Measurements from ENCODE around the gene KLHL6. TPM values are rescaled to one million over a fixed set of nuclear protein-coding genes. Genes with fewer than 3 reads are reported as not detected.

Gene KLHL6
- total and polyA plus RNA-seq, 10 of the 15 experiments (the other 5 are each of a cell fraction or from before 2014, with no cell fraction given): 4.0 to 91.8 (median 24.4) TPM

DNA sequence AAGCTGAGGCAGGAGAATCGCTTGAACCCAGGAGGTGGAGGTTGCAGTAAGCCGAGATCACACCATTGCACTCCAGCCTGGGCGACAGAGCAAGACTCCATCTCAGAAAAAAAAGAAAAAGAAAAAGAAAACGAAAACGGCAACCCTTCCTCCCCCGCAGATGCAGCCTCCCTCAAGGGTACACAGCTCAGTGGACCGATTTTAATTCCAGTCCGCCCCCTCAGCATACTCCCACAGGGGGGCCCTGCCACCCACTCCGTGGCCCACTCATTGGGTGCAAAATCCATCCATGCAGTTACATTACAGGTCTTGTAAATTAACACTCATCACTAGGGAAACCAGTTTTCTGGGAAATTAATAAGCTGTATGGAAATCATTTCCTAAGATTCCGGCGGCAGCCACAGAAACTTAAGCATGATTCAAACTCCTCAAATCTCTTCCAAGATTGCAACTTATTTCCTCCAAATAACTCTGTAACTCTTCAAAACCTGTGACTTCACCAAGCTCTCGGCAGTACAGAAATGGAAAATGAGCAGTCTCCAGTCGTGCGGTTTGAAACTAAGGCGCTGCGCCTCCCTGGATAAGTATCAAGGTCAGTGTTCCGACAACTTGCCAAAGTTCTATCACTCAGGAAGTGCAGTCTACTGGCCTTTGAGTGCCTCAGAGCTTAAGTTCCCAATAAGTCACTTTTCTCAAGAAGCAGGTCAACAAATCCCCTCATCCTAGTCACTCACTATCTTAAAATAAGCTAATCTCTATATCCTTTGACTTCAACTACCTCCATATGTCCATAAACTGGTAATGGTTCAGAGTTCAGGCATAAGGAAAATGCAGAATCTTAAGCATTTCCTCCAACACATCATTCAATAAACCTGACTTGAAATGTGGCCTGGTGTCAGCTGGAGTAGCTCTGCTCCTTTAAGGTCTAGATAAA is 24.7 kb upstream of the KLHL6 start (continued):
- TF ChIP-seq, protein P1, sequence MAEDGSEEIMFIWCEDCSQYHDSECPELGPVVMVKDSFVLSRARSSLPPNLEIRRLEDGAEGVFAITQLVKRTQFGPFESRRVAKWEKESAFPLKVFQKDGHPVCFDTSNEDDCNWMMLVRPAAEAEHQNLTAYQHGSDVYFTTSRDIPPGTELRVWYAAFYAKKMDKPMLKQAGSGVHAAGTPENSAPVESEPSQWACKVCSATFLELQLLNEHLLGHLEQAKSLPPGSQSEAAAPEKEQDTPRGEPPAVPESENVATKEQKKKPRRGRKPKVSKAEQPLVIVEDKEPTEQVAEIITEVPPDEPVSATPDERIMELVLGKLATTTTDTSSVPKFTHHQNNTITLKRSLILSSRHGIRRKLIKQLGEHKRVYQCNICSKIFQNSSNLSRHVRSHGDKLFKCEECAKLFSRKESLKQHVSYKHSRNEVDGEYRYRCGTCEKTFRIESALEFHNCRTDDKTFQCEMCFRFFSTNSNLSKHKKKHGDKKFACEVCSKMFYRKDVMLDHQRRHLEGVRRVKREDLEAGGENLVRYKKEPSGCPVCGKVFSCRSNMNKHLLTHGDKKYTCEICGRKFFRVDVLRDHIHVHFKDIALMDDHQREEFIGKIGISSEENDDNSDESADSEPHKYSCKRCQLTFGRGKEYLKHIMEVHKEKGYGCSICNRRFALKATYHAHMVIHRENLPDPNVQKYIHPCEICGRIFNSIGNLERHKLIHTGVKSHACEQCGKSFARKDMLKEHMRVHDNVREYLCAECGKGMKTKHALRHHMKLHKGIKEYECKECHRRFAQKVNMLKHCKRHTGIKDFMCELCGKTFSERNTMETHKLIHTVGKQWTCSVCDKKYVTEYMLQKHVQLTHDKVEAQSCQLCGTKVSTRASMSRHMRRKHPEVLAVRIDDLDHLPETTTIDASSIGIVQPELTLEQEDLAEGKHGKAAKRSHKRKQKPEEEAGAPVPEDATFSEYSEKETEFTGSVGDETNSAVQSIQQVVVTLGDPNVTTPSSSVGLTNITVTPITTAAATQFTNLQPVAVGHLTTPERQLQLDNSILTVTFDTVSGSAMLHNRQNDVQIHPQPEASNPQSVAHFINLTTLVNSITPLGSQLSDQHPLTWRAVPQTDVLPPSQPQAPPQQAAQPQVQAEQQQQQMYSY (CRISPR knock-in tag; IDR thresholded peaks at IDR 0.05): no peak
- TF ChIP-seq NR2C2 (IDR thresholded peaks at IDR 0.05; ENCODE audit: borderline replicate concordance, control insufficient read depth, insufficient read length, low read depth) (no peak), TCF12 (IDR thresholded peaks at IDR 0.05; ENCODE audit: low read depth, low read length) (no peak), TCF7 (IDR thresholded peaks at IDR 0.05; ENCODE audit: borderline replicate concordance) (no peak), EED (IDR thresholded peaks at IDR 0.05; ENCODE audit: low read depth) (peak; percentile 47), HDAC2 (IDR thresholded peaks at IDR 0.05) (no peak), ZNF207 (IDR thresholded peaks at IDR 0.05; ENCODE audit: borderline replicate concordance) (no peak), YBX1 (IDR thresholded peaks at IDR 0.05) (no peak), EGR1 (IDR thresholded peaks at IDR 0.05; ENCODE audit: borderline replicate concordance in 1 of 2, low read depth in 2 of 2, low read length in 2 of 2) (peak in 1 of 2 experiments; percentile 94; a peak in 2 of 3 replicates), BHLHE40 (IDR thresholded peaks at IDR 0.05; ENCODE audit: borderline replicate concordance in 1 of 2, low read depth in 2 of 2, low read length in 1 of 2) (peak in 1 of 2 experiments; percentile 24; a peak in 1 of 4 replicates), BRCA1 (IDR thresholded peaks at IDR 0.05; ENCODE audit: low read depth, low read length) (no peak), DPF2 (IDR thresholded peaks at IDR 0.05) (peak; percentile 58; the same call in 1 of the 2 replicates), SMAD1 (IDR thresholded peaks at IDR 0.05; ENCODE audit: low read depth, partially characterized antibody) (no peak), PAX5 (IDR thresholded peaks at IDR 0.05; ENCODE audit: borderline replicate concordance, low read depth, low read length) (peak; percentile 28; the same call in 1 of the 2 replicates), YY1 (IDR thresholded peaks at IDR 0.05; ENCODE audit: low read depth, low read length) (no peak), SIX5 (IDR thresholded peaks at IDR 0.05; ENCODE audit: low read depth, low read length, severe bottlenecking) (no peak), PAX8 (IDR thresholded peaks at IDR 0.05) (no peak), BACH1 (IDR thresholded peaks at IDR 0.05; ENCODE audit: borderline replicate concordance) (no peak)
- TF ChIP-seq, protein P2, sequence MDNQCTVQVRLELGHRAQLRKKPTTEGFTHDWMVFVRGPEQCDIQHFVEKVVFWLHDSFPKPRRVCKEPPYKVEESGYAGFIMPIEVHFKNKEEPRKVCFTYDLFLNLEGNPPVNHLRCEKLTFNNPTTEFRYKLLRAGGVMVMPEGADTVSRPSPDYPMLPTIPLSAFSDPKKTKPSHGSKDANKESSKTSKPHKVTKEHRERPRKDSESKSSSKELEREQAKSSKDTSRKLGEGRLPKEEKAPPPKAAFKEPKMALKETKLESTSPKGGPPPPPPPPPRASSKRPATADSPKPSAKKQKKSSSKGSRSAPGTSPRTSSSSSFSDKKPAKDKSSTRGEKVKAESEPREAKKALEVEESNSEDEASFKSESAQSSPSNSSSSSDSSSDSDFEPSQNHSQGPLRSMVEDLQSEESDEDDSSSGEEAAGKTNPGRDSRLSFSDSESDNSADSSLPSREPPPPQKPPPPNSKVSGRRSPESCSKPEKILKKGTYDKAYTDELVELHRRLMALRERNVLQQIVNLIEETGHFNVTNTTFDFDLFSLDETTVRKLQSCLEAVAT (IDR thresholded peaks at IDR 0.05): 0 out of 2 replicates have a peak, but pooled peaks have one; percentile 35
- TF ChIP-seq, protein P3, sequence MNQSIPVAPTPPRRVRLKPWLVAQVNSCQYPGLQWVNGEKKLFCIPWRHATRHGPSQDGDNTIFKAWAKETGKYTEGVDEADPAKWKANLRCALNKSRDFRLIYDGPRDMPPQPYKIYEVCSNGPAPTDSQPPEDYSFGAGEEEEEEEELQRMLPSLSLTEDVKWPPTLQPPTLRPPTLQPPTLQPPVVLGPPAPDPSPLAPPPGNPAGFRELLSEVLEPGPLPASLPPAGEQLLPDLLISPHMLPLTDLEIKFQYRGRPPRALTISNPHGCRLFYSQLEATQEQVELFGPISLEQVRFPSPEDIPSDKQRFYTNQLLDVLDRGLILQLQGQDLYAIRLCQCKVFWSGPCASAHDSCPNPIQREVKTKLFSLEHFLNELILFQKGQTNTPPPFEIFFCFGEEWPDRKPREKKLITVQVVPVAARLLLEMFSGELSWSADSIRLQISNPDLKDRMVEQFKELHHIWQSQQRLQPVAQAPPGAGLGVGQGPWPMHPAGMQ (IDR thresholded peaks at IDR 0.05; ENCODE audit: borderline replicate concordance): no peak
- TF ChIP-seq, protein P4, sequence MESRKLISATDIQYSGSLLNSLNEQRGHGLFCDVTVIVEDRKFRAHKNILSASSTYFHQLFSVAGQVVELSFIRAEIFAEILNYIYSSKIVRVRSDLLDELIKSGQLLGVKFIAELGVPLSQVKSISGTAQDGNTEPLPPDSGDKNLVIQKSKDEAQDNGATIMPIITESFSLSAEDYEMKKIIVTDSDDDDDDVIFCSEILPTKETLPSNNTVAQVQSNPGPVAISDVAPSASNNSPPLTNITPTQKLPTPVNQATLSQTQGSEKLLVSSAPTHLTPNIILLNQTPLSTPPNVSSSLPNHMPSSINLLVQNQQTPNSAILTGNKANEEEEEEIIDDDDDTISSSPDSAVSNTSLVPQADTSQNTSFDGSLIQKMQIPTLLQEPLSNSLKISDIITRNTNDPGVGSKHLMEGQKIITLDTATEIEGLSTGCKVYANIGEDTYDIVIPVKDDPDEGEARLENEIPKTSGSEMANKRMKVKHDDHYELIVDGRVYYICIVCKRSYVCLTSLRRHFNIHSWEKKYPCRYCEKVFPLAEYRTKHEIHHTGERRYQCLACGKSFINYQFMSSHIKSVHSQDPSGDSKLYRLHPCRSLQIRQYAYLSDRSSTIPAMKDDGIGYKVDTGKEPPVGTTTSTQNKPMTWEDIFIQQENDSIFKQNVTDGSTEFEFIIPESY (IDR thresholded peaks at IDR 0.05): no peak
